Omental fat pad (tissue), 4 donors: ENCODE results near the gene TWSG1. TPM values are rescaled to one million over a fixed set of nuclear protein-coding genes. Genes with fewer than 3 reads are reported as not detected.

ENCODE experiments used
- ATAC-seq: fragments of 150-250 bp; one replicate; pipeline ENCODE4 v1.9.1; 2016; ENCODE audit warnings: mild to moderate bottlenecking, moderate library complexity; ENCODE audit not compliant: low FRiP score
- DNase-seq: peaks from one replicate; pipeline ENCODE4 v3.0.0-alpha.2; 2019; ENCODE audit warnings: low spot score
- total RNA-seq, 4 donors: library from RNA; depleted of rRNA; stranded (reverse); fragments of >200 nt; gene quantifications; one replicate each; pipeline ENCODE4 v1.1.0, GENCODE V29; 2016
- TF ChIP-seq, protein P1 (sequence below), 3 donors: fragments of 450-650 bp; IDR thresholded peaks; one replicate each; pipeline ENCODE4 v1.5.1; 2016 to 2017; ENCODE audit warnings: antibody characterized with exemption in 3 of 3, mild to moderate bottlenecking in 3 of 3, moderate library complexity in 2 of 3

TWSG1 gene
- total RNA-seq, result 10 to 100 TPM; 21.0 to 30.4 (median 27.4) TPM

DNA sequence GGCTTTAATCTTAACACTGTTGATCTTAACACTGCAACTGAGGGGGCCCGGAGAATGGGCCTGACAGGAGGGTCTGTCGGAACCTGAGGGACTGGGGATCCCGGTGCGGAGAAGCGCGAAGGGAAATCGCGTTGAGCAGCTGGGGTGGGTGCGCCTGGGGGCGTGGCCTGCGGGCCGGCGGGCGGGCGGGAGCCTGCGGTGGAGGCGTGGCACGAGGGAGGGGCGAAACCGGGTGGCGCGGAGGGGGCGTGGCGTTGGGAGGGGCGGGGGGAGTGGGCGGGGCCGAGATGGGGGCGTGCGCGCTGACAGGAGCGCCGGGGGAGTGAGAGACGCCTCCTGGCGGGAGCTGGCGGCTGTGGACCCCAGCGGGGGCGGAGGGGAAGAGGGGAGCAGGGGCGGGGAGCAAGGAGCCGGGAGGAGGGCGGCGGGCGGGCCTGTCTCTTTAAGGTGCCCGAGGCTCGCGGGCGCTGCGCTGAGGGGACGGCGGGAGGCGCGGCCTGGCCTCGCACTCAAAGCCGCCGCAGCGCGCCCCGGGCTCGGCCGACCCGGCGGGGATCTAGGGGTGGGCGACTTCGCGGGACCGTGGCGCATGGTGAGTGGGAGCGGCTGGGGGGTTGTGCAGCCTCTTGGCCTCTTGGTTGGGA is at the start of gene TWSG1:
TWSG1 (plus strand) TSS at position 445 of the 644 bp plus-strand sequence. CDS start 2,457 bp downstream, outside the sequence.
- TF ChIP-seq, protein P1, sequence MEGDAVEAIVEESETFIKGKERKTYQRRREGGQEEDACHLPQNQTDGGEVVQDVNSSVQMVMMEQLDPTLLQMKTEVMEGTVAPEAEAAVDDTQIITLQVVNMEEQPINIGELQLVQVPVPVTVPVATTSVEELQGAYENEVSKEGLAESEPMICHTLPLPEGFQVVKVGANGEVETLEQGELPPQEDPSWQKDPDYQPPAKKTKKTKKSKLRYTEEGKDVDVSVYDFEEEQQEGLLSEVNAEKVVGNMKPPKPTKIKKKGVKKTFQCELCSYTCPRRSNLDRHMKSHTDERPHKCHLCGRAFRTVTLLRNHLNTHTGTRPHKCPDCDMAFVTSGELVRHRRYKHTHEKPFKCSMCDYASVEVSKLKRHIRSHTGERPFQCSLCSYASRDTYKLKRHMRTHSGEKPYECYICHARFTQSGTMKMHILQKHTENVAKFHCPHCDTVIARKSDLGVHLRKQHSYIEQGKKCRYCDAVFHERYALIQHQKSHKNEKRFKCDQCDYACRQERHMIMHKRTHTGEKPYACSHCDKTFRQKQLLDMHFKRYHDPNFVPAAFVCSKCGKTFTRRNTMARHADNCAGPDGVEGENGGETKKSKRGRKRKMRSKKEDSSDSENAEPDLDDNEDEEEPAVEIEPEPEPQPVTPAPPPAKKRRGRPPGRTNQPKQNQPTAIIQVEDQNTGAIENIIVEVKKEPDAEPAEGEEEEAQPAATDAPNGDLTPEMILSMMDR (IDR thresholded peaks at IDR 0.05), result no peak
- ATAC-seq (peak; percentile 91), DNase-seq (peak; percentile 80)

GRCh38 chr18:9285604-9286003 is 49.0 kb upstream of the TWSG1 start:
- DNase-seq, result no peak
- ATAC-seq, result no peak
- TF ChIP-seq, protein P1 (IDR thresholded peaks at IDR 0.05), result no peak

DNA sequence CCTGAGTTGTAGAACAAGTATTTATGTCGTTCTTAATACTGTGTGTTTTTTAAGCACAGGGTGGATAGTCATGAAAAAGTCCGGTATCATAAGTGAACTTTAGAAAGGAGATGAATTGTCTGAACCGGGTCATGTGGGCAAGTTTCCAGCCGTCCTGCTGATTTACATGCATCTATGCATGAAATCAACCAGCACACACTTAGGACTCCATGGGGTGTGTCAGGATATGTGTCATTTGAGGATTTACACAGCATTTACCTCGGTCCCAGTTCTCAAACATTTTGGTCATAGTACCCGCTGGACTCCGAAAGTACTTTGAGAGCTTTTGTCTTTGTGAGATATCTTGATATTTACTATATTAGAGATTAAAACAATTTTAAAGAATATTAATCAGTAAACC is 47.5 kb upstream of the TWSG1 start:
- TF ChIP-seq, protein P1 (IDR thresholded peaks at IDR 0.05), result no peak
- no peak for ATAC-seq
- DNase-seq, result no peak

GRCh38 chr18:9289698-9290097 is 44.9 kb upstream of the TWSG1 start:
- ATAC-seq, result no peak
- TF ChIP-seq, protein P1 (IDR thresholded peaks at IDR 0.05), result no peak
- DNase-seq, result no peak

DNA sequence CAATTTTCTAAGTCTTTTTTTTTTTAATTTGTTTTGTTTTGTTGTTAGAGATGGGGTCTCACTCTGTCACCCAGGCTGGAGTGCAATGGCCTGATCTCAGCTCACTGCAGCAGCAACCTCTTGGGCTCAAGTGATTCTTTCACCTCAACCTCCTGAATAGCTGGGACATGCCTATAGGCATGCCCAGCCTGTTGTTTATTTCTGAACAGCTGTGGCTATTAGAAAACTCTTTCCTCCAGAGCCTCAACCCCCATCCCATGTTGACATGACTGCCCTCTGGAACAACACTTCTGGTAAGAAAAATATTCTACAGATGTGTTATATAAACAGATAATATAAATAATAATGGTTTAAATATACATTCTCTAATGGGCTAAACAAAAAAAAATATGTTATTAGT is 44.4 kb upstream of the TWSG1 start:
- ATAC-seq, result no peak
- DNase-seq, result no peak
- TF ChIP-seq, protein P1 (IDR thresholded peaks at IDR 0.05), result no peak

DNA sequence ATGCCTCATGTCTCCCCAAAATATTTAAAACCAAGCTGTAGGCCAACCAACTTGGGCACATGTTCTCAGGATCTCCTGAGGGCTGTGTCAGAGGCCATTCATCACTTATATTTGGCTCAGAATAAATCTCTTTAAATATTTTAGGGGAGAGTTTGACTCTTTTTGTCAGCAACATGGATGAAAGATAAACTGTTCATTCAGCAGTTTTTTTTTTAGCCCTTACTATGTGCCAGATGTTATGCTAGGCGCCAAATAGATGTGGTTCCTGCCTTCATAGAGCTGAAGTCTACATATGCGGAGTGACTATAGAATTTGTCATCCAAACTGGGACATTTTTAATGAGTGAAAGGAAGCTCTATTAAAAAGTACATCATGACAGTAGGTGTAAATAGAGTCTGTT is 42.5 kb upstream of the TWSG1 start:
- no peak for ATAC-seq
- TF ChIP-seq, protein P1 (IDR thresholded peaks at IDR 0.05), result no peak
- no peak for DNase-seq

- DNase-seq, result no peak
- ATAC-seq, result no peak
- TF ChIP-seq, protein P1 (IDR thresholded peaks at IDR 0.05), result no peak
Measured at GRCh38 chr18:9293948-9294347, 40.6 kb upstream of the TWSG1 start.
